Urothelium cell line (cell line): ENCODE data around the gene BMPER.

Experiments used
- DNase-seq: peaks from one replicate; pipeline ENCODE4 v3.0.0; 2011; ENCODE audit warnings: low spot score, mixed read lengths
- FAIRE-seq: peaks from 2 replicates; lab custom pipeline; 2011; peaks lifted over from hg19 to GRCh38; lab: Jason Lieb, UNC

The BMPER gene

GRCh38 chr7:34016876-34017275, 111.5 kb downstream of the BMPER start:
- FAIRE-seq = no peak

GRCh38 chr7:34019301-34019790, 114.0 kb downstream of the BMPER start:
- FAIRE-seq = no peak

More at GRCh38 chr7:34016876-34017275, 111.5 kb downstream of the BMPER start:
- DNase-seq = no peak

DNA sequence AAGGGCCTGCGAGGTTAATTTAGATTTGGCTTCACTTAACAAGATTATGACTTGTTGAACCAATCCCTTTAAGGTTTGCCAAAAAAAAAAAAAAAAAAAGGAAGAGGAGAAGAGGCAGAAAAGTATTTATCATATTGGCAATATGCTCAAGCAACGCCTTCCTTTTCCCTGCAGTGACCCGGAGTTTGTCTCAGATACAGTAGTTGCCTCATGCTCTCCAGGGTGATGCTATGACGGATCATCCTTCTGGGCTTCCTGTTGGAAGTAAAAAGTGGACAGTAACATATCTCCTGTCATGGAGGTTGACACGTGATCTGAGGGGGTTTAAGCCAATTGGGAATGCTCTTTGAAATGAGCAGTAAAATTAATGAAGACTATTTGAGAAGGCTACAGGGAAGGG, 117.3 kb downstream of the BMPER start:
- FAIRE-seq (no peak), DNase-seq (no peak)

More at GRCh38 chr7:34019301-34019790, 114.0 kb downstream of the BMPER start:
- DNase-seq = no peak

DNA sequence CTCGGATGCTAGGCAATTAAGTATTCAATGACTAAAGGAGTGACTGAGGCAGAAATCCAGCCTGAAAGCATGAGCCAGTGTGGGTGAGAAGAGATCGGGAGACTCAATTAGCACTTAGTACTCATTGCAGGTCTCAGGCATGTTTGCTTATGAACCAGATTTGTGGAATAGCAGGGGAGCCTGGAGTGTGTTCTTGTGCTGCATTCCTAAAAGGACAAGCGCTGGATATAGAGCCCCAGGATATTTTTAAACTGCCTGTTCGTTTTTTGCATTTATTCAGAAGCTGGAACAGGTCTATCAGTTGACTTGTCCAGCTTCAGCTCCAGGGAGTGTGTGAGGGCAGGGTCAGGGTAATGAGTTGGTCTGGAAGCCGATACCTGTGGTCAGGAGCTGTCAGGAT, 120.3 kb downstream of the BMPER start:
- DNase-seq (no peak), FAIRE-seq (no peak)

- DNase-seq = no peak
- FAIRE-seq = no peak
Observed at GRCh38 chr7:34026481-34027190, 121.3 kb downstream of the BMPER start.

- DNase-seq (no peak), FAIRE-seq (no peak)
Observed at GRCh38 chr7:34031156-34031555, 125.8 kb downstream of the BMPER start.

DNA sequence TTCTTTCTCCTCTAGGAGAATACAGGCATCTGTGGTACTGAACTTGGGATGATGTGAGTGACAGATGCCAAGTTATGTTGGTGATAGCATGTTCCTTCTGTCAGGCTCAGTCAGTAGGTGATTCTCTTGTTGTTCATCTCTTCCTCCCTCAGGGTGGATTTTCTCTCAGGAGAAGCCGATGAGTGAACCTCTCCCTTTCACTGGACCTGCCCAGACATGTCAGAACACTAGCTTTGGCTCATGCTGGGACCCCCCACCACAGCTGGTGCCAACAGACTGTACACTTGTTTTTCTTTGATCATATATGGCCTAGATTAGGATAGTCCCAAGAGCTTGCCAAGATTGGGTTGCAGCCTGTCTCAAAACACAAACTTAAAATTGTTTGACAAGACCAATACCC, 129.4 kb downstream of the BMPER start:
- DNase-seq (no peak), FAIRE-seq (peak; percentile 68)

DNA sequence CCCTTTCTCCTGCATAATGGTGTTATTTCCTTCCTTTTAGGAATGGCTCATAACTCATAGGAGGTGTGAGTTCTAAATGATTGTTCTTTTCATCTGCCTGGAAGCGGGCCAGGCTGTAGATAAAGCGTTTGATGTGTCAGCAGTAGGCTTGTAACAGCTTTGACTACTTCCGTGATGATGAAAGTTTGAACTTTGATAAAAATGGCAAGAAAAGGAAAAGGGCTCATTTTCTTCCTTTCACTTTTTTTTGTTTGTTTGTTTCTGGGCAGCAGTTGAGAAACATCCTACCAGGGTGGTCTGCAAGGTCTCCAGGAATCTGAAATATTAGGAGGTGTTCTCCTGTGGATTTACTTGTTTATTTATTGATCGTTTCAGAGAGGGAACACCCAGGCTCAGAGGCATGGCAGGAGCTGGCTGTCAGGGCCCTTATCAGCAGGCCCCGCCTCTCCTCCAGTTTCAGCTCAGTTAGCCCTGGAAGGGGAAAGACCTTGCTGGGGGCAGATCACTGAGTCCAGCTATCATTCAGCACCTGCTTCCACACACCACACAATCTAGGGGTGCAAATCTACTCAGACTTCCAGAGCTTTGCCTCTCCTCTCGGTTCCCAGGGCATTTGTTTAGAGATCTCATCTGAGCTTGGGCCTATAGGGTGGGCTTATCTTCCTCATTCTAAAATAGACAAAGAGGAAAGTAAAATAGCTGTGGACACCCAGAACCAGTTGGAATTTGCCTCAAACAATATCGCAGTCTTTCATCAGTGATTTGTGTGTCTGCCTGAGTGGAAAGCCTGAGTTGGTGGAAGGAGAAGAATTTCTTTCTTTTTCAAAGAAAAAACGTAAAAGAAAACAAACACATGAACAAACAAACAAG, 130.9 kb downstream of the BMPER start:
- DNase-seq (no peak), FAIRE-seq (no peak)

DNA sequence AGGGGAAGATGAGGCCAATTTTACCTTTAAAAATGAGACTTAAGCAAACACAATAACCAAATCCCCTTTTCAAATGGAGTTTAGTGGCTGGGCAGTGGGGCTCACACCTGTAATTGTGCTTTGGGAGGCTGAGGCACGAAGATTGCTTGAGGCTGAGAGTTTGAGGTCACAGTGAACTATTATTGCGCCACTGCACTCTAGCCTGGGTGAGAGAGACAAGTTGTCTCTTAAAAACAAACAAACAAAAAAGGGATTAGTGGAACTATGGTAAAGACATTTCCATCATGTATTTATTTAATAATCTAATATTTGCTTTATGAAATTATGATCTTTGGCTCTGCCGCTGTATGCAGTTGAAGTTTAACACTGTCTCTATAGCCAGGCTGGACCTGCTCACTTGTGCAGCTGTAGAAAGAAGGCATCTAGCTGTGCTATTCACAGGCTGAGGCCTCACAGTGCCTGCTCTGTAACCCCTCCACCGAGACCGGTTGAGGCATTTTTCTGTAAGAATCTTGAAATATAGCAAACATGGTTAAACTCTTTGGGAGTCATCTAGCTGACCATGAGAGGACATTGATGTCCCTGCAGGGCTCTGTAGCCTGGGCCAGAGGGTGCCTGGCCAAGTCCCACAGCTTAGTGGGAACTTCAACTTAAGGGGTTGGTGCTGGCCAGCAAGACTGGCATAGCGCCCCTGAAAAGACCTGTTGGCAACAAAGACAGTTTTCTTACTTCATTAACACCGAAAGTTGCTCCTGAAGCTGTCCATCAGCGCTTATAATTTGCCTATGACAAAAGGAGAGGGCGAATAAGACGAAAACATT, 131.8 kb downstream of the BMPER start:
- FAIRE-seq (no peak), DNase-seq (no peak)

- FAIRE-seq = no peak
- DNase-seq = no peak
Observed at GRCh38 chr7:34038816-34039470, 133.6 kb downstream of the BMPER start.

- DNase-seq = no peak
- FAIRE-seq = no peak
Observed at GRCh38 chr7:34041707-34042106, 136.4 kb downstream of the BMPER start.

DNA sequence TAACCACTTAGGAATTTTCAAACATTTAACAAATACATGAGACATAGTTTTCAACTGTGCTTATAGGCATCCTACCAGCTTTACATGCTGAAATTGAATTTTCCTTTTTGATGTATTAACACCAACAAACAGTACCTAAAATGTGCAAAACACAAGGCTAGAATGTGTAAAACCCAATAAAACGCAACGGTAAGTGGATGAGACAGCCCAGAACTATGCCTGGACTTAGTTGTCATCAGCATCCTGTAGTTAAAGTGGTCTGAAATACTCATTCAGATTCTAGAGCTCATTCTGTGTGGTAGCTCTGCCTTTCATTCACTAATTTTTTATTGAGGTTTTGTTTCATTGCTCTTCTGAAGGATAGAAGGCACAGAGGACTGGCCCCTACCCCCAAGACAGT, 137.1 kb downstream of the BMPER start:
- DNase-seq (no peak), FAIRE-seq (no peak)

GRCh38 chr7:34043461-34044305, 138.3 kb downstream of the BMPER start:
- DNase-seq (no peak), FAIRE-seq (no peak)

DNA sequence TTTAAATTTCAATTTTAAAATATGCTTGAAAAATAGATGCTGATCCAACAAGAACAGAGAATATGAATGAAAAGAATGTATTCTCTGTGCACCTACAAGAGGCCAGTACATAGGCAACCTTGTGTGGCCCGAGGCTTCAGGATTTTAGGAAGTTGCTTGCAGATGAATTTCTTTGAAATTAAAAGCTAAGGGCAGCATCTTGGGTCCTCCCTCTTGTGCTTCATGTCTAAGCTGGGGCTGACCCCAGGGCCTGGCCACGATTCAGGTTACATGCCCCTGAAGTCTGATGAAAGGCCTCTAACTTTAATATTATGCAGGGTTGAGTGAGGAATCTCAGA, 138.9 kb downstream of the BMPER start:
- DNase-seq = no peak
- no peak for FAIRE-seq

GRCh38 chr7:34044734-34045353, 139.5 kb downstream of the BMPER start:
- DNase-seq = no peak
- no peak for FAIRE-seq

- no peak for DNase-seq
Observed at GRCh38 chr7:34048445-34048844, 143.1 kb downstream of the BMPER start.

DNA sequence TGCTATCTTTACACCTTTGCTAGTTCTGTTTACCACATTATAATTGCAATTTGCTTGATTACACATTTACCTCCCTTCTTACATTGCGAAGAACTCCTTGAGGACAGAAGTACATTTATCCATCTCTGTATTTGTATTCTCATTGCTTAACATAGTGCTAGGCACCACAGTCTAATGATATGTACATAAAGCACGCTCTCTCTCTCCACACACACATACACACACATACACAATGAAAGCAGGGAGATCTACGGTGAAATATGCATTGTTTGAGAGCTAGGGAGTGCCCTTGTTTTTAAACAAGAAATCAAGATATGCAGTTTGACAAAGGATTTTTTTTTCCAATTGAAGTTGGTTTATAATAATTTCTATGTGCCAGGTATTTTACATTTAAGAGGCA, 148.7 kb downstream of the BMPER start:
- no peak for DNase-seq
- FAIRE-seq = no peak

More at GRCh38 chr7:34048445-34048844, 143.1 kb downstream of the BMPER start:
- no peak for FAIRE-seq

DNA sequence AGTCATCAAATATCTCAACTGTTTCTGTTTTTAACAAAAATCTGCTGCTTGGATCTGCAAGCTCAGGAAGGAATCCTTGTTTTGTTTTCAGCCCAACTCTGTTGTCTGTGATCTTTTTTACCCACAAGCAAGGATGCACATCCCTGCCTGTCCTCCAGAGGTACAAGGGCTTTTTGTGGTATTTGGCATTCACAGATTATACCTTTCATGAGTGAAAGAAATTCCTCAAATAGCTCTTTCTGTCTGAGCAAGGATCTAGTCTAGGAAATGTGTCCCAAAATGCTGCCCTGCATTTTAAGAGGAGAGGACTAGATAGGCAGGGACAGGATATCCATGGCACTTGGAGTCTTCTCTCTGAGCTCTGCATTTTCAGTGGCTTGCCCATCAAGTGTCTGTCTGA, 151.8 kb downstream of the BMPER start:
- DNase-seq = no peak
- no peak for FAIRE-seq

- no peak for FAIRE-seq
- no peak for DNase-seq
Observed at GRCh38 chr7:34057956-34058355, 152.6 kb downstream of the BMPER start.
